Sigmoid colon (tissue), 4 donors: ENCODE results near the gene SLC8A1.

ENCODE experiments used
- CTCF ChIP-seq, 4 experiments: fragments of 450-650 bp in 3 of 4; fragments of 200-600 bp in 1 of 4; IDR thresholded peaks; one replicate each; pipeline ENCODE4 v1.5.1; 2016 to 2019; ENCODE audit warnings: antibody characterized with exemption in 4 of 4, mild to moderate bottlenecking in 3 of 4, moderate library complexity in 2 of 4
- EP300 ChIP-seq, 4 donors: sonication (generic); formaldehyde crosslinking; IDR thresholded peaks; one replicate each; pipeline ENCODE4 v1.6.1; 2017; ENCODE audit warnings: antibody characterized with exemption in 4 of 4
- POLR2A ChIP-seq, 2 donors: fragments of 450-650 bp; IDR thresholded peaks; one replicate each; pipeline ENCODE4 v1.6.1; 2016; ENCODE audit warnings: antibody characterized with exemption in 2 of 2, mild to moderate bottlenecking in 2 of 2, moderate library complexity in 2 of 2

- TF ChIP-seq CTCF (IDR thresholded peaks at IDR 0.05): no peak
- TF ChIP-seq EP300 (IDR thresholded peaks at IDR 0.05): no peak
- TF ChIP-seq POLR2A (IDR thresholded peaks at IDR 0.05): no peak
Measured at GRCh38 chr2:40193670-40194026, 258.2 kb downstream of the SLC8A1 start.
